ENCODE measurements around the gene PLA2G2F. TPM values are rescaled to one million over a fixed set of nuclear protein-coding genes. Genes with fewer than 3 reads are reported as not detected.

Gene PLA2G2F
- total and polyA plus RNA-seq, 9 donors, result 0.02 to 0.30 (median 0.11) TPM; not detected in 5

DNA sequence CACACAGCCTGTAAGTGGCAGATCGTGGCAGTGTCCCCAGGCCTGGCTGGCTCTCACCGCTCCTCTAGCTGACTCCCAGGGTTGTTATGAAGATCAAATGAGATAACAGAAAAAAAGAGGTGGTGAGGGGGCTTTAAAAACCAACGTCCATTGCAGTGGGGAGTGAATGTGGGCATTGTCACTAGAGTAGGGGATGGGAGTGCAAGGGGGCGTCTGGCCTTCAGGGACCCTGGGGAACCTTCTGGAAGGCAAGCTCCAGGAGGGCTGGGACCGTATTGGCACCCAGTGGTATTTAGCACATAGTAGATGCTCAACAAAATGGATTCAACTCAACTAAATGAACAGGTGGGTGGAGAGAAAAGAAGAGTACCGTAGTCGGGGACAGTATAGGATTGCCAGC, 23.2 kb upstream of the PLA2G2F start:
- Histone ChIP-seq H3K36me3 (no peaks in the 10 kb centered on the region), H3K27me3 (no peaks in the 10 kb centered on the region), H3K27ac (no peak overlapping the region), H3K9me3 (no peaks in the 10 kb centered on the region), H3K4me1 (ENCODE audit: insufficient read depth) (no peaks in the 10 kb centered on the region), H3K4me3 (no peak overlapping the region)
- TF ChIP-seq EP300 (IDR thresholded peaks at IDR 0.05), result no peak
- TF ChIP-seq, protein P1, sequence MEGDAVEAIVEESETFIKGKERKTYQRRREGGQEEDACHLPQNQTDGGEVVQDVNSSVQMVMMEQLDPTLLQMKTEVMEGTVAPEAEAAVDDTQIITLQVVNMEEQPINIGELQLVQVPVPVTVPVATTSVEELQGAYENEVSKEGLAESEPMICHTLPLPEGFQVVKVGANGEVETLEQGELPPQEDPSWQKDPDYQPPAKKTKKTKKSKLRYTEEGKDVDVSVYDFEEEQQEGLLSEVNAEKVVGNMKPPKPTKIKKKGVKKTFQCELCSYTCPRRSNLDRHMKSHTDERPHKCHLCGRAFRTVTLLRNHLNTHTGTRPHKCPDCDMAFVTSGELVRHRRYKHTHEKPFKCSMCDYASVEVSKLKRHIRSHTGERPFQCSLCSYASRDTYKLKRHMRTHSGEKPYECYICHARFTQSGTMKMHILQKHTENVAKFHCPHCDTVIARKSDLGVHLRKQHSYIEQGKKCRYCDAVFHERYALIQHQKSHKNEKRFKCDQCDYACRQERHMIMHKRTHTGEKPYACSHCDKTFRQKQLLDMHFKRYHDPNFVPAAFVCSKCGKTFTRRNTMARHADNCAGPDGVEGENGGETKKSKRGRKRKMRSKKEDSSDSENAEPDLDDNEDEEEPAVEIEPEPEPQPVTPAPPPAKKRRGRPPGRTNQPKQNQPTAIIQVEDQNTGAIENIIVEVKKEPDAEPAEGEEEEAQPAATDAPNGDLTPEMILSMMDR (IDR thresholded peaks at IDR 0.05), result no peak
- DNase-seq, result no peak
- 79 to 90% (median 87%) methylated on average over 7 of the region's 7 CpGs for WGBS, 3 donors
- intact Hi-C loops (cut with DNase I), result no loop called here

DNA sequence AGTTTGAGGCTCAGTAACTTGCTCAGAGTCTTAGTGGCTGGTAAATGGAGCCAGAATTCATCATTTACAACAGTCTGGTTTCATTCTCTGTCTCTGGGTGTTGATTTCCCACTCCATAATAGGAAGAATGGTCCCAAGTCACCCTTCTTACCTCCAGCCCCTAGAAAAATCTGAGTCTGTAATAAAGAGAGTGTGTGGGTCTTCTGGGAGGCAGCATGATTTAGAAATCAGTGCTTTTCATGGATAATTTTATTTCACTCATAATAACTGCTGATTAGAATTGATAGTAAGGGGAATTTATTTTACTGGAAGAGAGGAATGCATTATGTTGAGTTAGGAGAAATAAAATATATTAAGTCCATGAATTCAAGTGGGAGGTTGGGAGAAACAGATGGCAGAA, 21.9 kb upstream of the PLA2G2F start:
- intact Hi-C loops (cut with DNase I), result no loop called here
- H3K4me3 ChIP-seq, result no peak overlapping the region

DNA sequence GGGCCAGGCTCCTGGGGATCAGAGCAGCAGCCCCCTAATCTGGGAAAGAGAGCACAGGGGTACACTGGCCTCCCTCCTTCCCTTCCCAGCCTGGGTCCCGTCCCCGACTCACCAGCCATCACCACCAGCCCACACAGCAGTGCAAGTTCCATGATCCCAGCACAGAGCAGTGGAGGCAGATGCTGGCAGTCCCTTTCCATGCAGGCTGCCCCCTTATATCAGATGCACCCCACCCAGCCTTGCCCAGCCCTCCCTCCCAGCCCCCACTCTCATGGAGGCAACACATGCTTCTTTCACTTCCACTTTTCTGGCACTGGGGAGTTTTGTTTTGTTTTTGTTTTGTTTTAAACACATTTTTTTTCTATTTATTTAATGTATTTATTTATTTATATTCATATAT, 19.8 kb upstream of the PLA2G2F start, which contains the start of gene PLA2G2D:
Gene PLA2G2D (minus strand): TSS at position 190 of the 400 bp plus-strand sequence. CDS start 38 bp downstream, at position 152.
- no peaks in the 10 kb centered on the region for H3K36me3 ChIP-seq
- H3K9me3 ChIP-seq, result no peaks in the 10 kb centered on the region
- no peak within 1 kb of the TSS for H3K4me3 ChIP-seq
- no peaks in the 10 kb centered on the region for H3K27me3 ChIP-seq
- TF ChIP-seq POLR2A (IDR thresholded peaks at IDR 0.05), result no peak
- TF ChIP-seq EP300 (IDR thresholded peaks at IDR 0.05), result no peak
- TF ChIP-seq, protein P1 (IDR thresholded peaks at IDR 0.05), result no peak
- WGBS, 3 donors, result 85 to 97% (median 93%) methylated on average over 2 of the region's 2 CpGs
- intact Hi-C loops (cut with DNase I), result no loop called here
- no peak for DNase-seq
- no peak within 1 kb of the TSS for H3K27ac ChIP-seq
- no peaks in the 10 kb centered on the region for H3K4me1 ChIP-seq (ENCODE audit: insufficient read depth)

More for the DNA sequence above, 21.9 kb upstream of the PLA2G2F start:
- H3K27ac ChIP-seq, result no peak overlapping the region
- TF ChIP-seq EP300 (IDR thresholded peaks at IDR 0.05), result no peak
- TF ChIP-seq, protein P1 (IDR thresholded peaks at IDR 0.05), result no peak
- no peak for TF ChIP-seq POLR2A (IDR thresholded peaks at IDR 0.05)
- H3K4me1 ChIP-seq (ENCODE audit: insufficient read depth), result no peaks in the 10 kb centered on the region
- no peaks in the 10 kb centered on the region for H3K9me3 ChIP-seq
- no peaks in the 10 kb centered on the region for H3K36me3 ChIP-seq
- DNase-seq, result no peak
- no peaks in the 10 kb centered on the region for H3K27me3 ChIP-seq

DNA sequence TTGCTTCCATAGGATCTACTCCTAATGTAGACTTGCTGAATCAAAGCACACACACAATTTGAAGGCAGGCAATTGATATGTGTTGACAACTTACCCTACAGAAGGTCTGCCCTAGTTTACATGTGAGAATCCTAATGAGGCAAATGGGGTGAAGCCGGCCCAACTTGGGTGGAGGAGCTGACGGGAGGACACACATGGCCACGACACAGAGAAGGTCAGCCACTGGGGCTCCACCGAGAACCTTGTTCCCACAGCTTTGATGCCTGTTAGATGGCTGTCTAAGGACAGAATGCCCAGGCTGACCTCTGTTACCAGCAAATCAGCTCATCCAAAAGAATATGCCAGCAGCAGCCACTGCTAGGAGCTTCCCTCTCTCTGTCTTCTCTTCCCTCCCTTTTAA, 18.3 kb upstream of the PLA2G2F start:
- no peak overlapping the region for H3K27ac ChIP-seq
- no peak for DNase-seq
- no peaks in the 10 kb centered on the region for H3K9me3 ChIP-seq
- no peaks in the 10 kb centered on the region for H3K4me1 ChIP-seq (ENCODE audit: insufficient read depth)
- no peaks in the 10 kb centered on the region for H3K27me3 ChIP-seq
- WGBS, 3 donors, result 92 to 97% (median 96%) methylated on average over 4 of the region's 4 CpGs
- TF ChIP-seq POLR2A (IDR thresholded peaks at IDR 0.05), result no peak
- TF ChIP-seq, protein P1 (IDR thresholded peaks at IDR 0.05), result no peak
- H3K4me3 ChIP-seq, result no peak overlapping the region
- intact Hi-C loops (cut with DNase I), result no loop called here
- H3K36me3 ChIP-seq, result no peaks in the 10 kb centered on the region
